GM12872 (cell line): Measurements from ENCODE around the gene SCD.

Experiments used
- CTCF ChIP-seq: IDR thresholded peaks from 3 replicates; pipeline ENCODE4 v1.5.1; 2011; ENCODE audit warnings: low read depth, mild to moderate bottlenecking, low read length, moderate library complexity; ENCODE audit not compliant: insufficient read depth

The SCD gene

GRCh38 chr10:100330079-100330478, 17.0 kb upstream of the SCD start, which contains the start of gene PKD2L1:
PKD2L1 (minus strand) TSS chr10:100330228; CDS start chr10:100330103, 125 bp downstream.
- TF ChIP-seq CTCF: no peak

GRCh38 chr10:100333106-100333505, 13.9 kb upstream of the SCD start:
- TF ChIP-seq CTCF: no peak

- no peak for TF ChIP-seq CTCF
Measured at GRCh38 chr10:100333661-100334440, 13.2 kb upstream of the SCD start.

GRCh38 chr10:100334762-100335161, 12.3 kb upstream of the SCD start:
- TF ChIP-seq CTCF: no peak

- TF ChIP-seq CTCF: peak; percentile 93
Measured at GRCh38 chr10:100338434-100339036, 8.5 kb upstream of the SCD start.

GRCh38 chr10:100339236-100339635, 7.8 kb upstream of the SCD start:
- no peak for TF ChIP-seq CTCF

GRCh38 chr10:100340948-100341847, 5.8 kb upstream of the SCD start:
- no peak for TF ChIP-seq CTCF
